ENCODE results near the gene OR51I2.

OR51I2 gene

DNA sequence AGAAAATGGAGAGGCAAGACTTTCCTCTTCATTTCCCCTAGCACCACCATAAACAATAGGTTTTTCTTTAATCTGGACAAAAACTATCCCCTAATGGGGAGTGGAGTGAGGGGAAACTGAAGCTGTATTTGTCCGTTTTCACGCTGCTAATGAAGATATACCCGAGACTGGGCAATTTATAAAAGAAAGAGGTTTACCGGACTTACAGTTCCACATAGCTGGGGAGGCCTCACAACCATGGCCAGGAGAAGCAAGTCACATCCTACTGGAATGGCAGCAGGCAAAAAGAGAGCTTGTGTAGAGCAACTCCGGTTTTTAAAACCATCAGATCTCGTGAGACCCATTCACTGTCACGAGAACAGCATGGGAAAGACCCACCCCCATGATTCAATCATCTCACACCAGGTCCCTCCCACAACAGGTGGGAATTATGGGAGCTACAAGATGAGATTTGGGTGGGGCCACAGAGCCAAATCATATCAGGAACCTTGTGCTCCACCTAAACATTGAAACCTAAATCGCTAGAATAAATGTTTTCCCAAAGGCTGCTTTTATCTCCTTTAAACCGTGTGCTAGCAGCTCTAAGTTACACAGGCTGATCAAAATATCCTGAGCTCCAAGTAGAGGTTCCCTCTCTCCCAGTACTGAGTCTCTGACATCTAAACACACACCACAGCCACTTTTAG, 56.4 kb downstream of the OR51I2 start:
- no peak for DNase-seq (ENCODE audit: low read depth in 2 of 2)
